BLaER1 treated with 17β-estradiol and CSF1 and Interleukin-3, amounts not matched to agents 10 nM and 100 nM (cell line): Measurements from ENCODE around the gene RPRM.
"Not testable (repeated sequence)": the region's sequence is repeated elsewhere in the genome, so short reads cannot be mapped to it uniquely, and the experiment has no call there.

Experiments
- H3K27ac ChIP-seq, 11 experiments: shearing (Covaris generic); formaldehyde crosslinking; 2 replicates each; pipeline ENCODE4 v1.8.1; 2022
- H3K27me3 ChIP-seq, 11 experiments: shearing (Covaris generic); formaldehyde crosslinking; 2 replicates each; pipeline ENCODE4 v1.8.1; 2022
- H3K36me3 ChIP-seq, 11 experiments: shearing (Covaris generic); formaldehyde crosslinking; 2 replicates each; pipeline ENCODE4 v1.8.1; 2022
- H3K4me1 ChIP-seq, 10 experiments: shearing (Covaris generic); formaldehyde crosslinking; 2 replicates each; pipeline ENCODE4 v1.8.1; 2022
- H3K4me2 ChIP-seq, 11 experiments: shearing (Covaris generic); formaldehyde crosslinking; 2 replicates each; pipeline ENCODE4 v1.8.1; 2022
- H3K4me3 ChIP-seq, 10 experiments: shearing (Covaris generic); formaldehyde crosslinking; 2 replicates each; pipeline ENCODE4 v1.8.1; 2022
- H3K9ac ChIP-seq, 11 experiments: shearing (Covaris generic); formaldehyde crosslinking; 2 replicates each; pipeline ENCODE4 v1.8.1; 2022
- H3K9me3 ChIP-seq, 11 experiments: shearing (Covaris generic); formaldehyde crosslinking; replicated peaks in 1 of 11; 2 replicates each; pipeline ENCODE4 v1.8.1; 2022
- H4K20me1 ChIP-seq, 11 experiments: shearing (Covaris generic); formaldehyde crosslinking; 2 replicates each; pipeline ENCODE4 v1.8.1; 2022
- Cebpa-rat ChIP-seq, 11 experiments: shearing (Covaris generic); IDR thresholded peaks; 2 replicates each; pipeline ENCODE4 v1.8.1; 2022

RPRM gene

GRCh38 chr2:153470867-153471266, 7.7 kb downstream of the RPRM start:
- H3K4me3 ChIP-seq, result no peak overlapping the region
- no peaks in the 10 kb centered on the region for H3K9me3 ChIP-seq
- TF ChIP-seq Cebpa-rat (IDR thresholded peaks at IDR 0.05), result no peak
- no peaks in the 10 kb centered on the region for H4K20me1 ChIP-seq
- H3K27ac ChIP-seq, result no peak overlapping the region
- H3K4me1 ChIP-seq, result peaks cover 0 to 17% (median 0%) of the 10 kb centered on the region in 10 experiments; a peak in 5 of 20 replicates
- H3K9ac ChIP-seq, result no peak overlapping the region
- H3K27me3 ChIP-seq, result peaks cover 0 to 5% (median 0%) of the 10 kb centered on the region in 11 experiments; a peak in 5 of 22 replicates
- H3K36me3 ChIP-seq, result no peaks in the 10 kb centered on the region
- H3K4me2 ChIP-seq, result no peak overlapping the region

- Histone ChIP-seq H3K36me3 (no peaks in the 10 kb centered on the region), H3K4me3 (no peak overlapping the region), H3K27ac (no peak overlapping the region), H4K20me1 (no peaks in the 10 kb centered on the region), H3K9ac (no peak overlapping the region), H3K27me3 (no peaks in the 10 kb centered on the region), H3K4me1 (no peaks in the 10 kb centered on the region), H3K9me3 (no peaks in the 10 kb centered on the region), H3K4me2 (no peak overlapping the region)
- TF ChIP-seq Cebpa-rat (IDR thresholded peaks at IDR 0.05), result no peak
Measured at GRCh38 chr2:153464395-153464794, 14.2 kb downstream of the RPRM start.

GRCh38 chr2:153462338-153462859, 16.2 kb downstream of the RPRM start:
- H3K9ac ChIP-seq, result no peak overlapping the region
- no peaks in the 10 kb centered on the region for H3K9me3 ChIP-seq
- no peak overlapping the region for H3K27ac ChIP-seq

GRCh38 chr2:153461453-153461852, 17.1 kb downstream of the RPRM start:
- Histone ChIP-seq H3K4me2 (no peak overlapping the region), H3K9me3 (no peaks in the 10 kb centered on the region), H3K36me3 (no peaks in the 10 kb centered on the region), H3K27ac (no peak overlapping the region), H3K4me1 (no peaks in the 10 kb centered on the region), H3K9ac (no peak overlapping the region), H4K20me1 (no peaks in the 10 kb centered on the region), H3K4me3 (no peak overlapping the region), H3K27me3 (no peaks in the 10 kb centered on the region)
- no peak for TF ChIP-seq Cebpa-rat (IDR thresholded peaks at IDR 0.05)

More at GRCh38 chr2:153462338-153462859, 16.2 kb downstream of the RPRM start:
- H3K4me3 ChIP-seq, result no peak overlapping the region
- no peaks in the 10 kb centered on the region for H3K36me3 ChIP-seq
- TF ChIP-seq Cebpa-rat (IDR thresholded peaks at IDR 0.05), result no peak
- no peaks in the 10 kb centered on the region for H3K27me3 ChIP-seq
- no peak overlapping the region for H3K4me2 ChIP-seq
- no peaks in the 10 kb centered on the region for H3K4me1 ChIP-seq
- no peaks in the 10 kb centered on the region for H4K20me1 ChIP-seq

- Histone ChIP-seq H3K27ac (no peak overlapping the region), H3K4me3 (no peak overlapping the region), H4K20me1 (no peaks in the 10 kb centered on the region), H3K36me3 (no peaks in the 10 kb centered on the region), H3K4me1 (no peaks in the 10 kb centered on the region), H3K9me3 (no peaks in the 10 kb centered on the region), H3K9ac (no peak overlapping the region), H3K27me3 (no peaks in the 10 kb centered on the region), H3K4me2 (no peak overlapping the region)
- TF ChIP-seq Cebpa-rat (IDR thresholded peaks at IDR 0.05), result no peak
Measured at GRCh38 chr2:153455861-153456260, 22.7 kb downstream of the RPRM start.

GRCh38 chr2:153455403-153455802, 23.2 kb downstream of the RPRM start:
- no peak overlapping the region for H3K9ac ChIP-seq
- H3K27ac ChIP-seq, result no peak overlapping the region
- H3K9me3 ChIP-seq, result no peaks in the 10 kb centered on the region
- no peaks in the 10 kb centered on the region for H3K27me3 ChIP-seq
- no peak overlapping the region for H3K4me2 ChIP-seq
- no peaks in the 10 kb centered on the region for H4K20me1 ChIP-seq
- no peaks in the 10 kb centered on the region for H3K36me3 ChIP-seq
- no peak for TF ChIP-seq Cebpa-rat (IDR thresholded peaks at IDR 0.05)
- H3K4me3 ChIP-seq, result no peak overlapping the region
- no peaks in the 10 kb centered on the region for H3K4me1 ChIP-seq

GRCh38 chr2:153451611-153452010, 27.0 kb downstream of the RPRM start:
- H3K9me3 ChIP-seq, result no peaks in the 10 kb centered on the region
- H3K27ac ChIP-seq, result no peak overlapping the region
- H3K4me2 ChIP-seq, result no peak overlapping the region
- no peaks in the 10 kb centered on the region for H3K27me3 ChIP-seq
- TF ChIP-seq Cebpa-rat (IDR thresholded peaks at IDR 0.05), result no peak
- H3K4me1 ChIP-seq, result no peaks in the 10 kb centered on the region
- H3K36me3 ChIP-seq, result no peaks in the 10 kb centered on the region
- H3K9ac ChIP-seq, result no peak overlapping the region
- H4K20me1 ChIP-seq, result no peaks in the 10 kb centered on the region
- H3K4me3 ChIP-seq, result no peak overlapping the region

- Histone ChIP-seq H3K4me1 (no peaks in the 10 kb centered on the region), H3K9me3 (peaks cover 0 to 5% (median 0%) of the 10 kb centered on the region in 11 experiments; a peak in 2 of 22 replicates), H3K9ac (no peak overlapping the region), H3K4me2 (no peak overlapping the region), H4K20me1 (no peaks in the 10 kb centered on the region), H3K36me3 (no peaks in the 10 kb centered on the region), H3K27me3 (no peaks in the 10 kb centered on the region), H3K27ac (no peak overlapping the region), H3K4me3 (no peak overlapping the region)
- TF ChIP-seq Cebpa-rat (IDR thresholded peaks at IDR 0.05), result no peak
Measured at GRCh38 chr2:153443106-153443505, 35.5 kb downstream of the RPRM start.

- not testable (repeated sequence) for H3K9me3 ChIP-seq, H3K4me3 ChIP-seq, H3K9ac ChIP-seq, H3K4me2 ChIP-seq, H3K27ac ChIP-seq, H4K20me1 ChIP-seq, H3K27me3 ChIP-seq, H3K4me1 ChIP-seq, H3K36me3 ChIP-seq
Measured at GRCh38 chr2:153442616-153443015, 35.9 kb downstream of the RPRM start.

- not testable (repeated sequence) for H3K27me3 ChIP-seq, H3K9ac ChIP-seq, H3K27ac ChIP-seq, H3K36me3 ChIP-seq, H3K4me1 ChIP-seq, H4K20me1 ChIP-seq, H3K9me3 ChIP-seq, H3K4me2 ChIP-seq, H3K4me3 ChIP-seq
Measured at GRCh38 chr2:153440090-153440489, 38.5 kb downstream of the RPRM start.
